SK-N-MC (cell line): Measurements from ENCODE around the gene PRR20G.
"Not testable (repeated sequence)": the region's sequence is repeated elsewhere in the genome, so short reads cannot be mapped to it uniquely, and the experiment has no call there.

Experiments
- DNase-seq: peaks from one replicate; pipeline ENCODE4 v3.0.0-alpha.2; 2011; ENCODE audit warnings: low read depth, low spot score
- H3K27ac ChIP-seq: fragments of 200-600 bp; sonication (generic); 2 replicates; pipeline ENCODE4 v1.5.1; 2016; ENCODE audit warnings: mixed run types
- H3K36me3 ChIP-seq: fragments of 200-600 bp; sonication (generic); 2 replicates; pipeline ENCODE4 v1.6.1; 2017; ENCODE audit warnings: antibody characterized with exemption, low read length, mixed read lengths; ENCODE audit not compliant: insufficient read depth
- H3K4me3 ChIP-seq: fragments of 200-600 bp; sonication (generic); 2 replicates; pipeline ENCODE4 v1.5.1; 2016
- H3K9ac ChIP-seq: fragments of 200-600 bp; sonication (generic); 2 replicates; pipeline ENCODE4 v1.8.0; 2017; ENCODE audit warnings: mixed run types, mixed read lengths; ENCODE audit not compliant: insufficient read length
- H3K9me3 ChIP-seq: fragments of 200-600 bp; sonication (generic); 2 replicates; pipeline ENCODE4 v1.6.1; 2017; ENCODE audit warnings: low read depth, mild to moderate bottlenecking, antibody characterized with exemption, low read length, moderate library complexity, mixed read lengths
- EZH2 ChIP-seq: fragments of 200-600 bp; sonication (generic); IDR thresholded peaks from one replicate; pipeline ENCODE4 v1.6.1; 2017; ENCODE audit warnings: antibody characterized with exemption
- FOXP2 ChIP-seq: optimal IDR thresholded peaks from 2 replicates; pipeline ENCODE3; 2011; ENCODE audit warnings: mild to moderate bottlenecking, moderate library complexity; ENCODE audit not compliant: insufficient read depth; ENCODE audit errors: extremely low read length, control extremely low read depth
- POLR2AphosphoS5 ChIP-seq: IDR thresholded peaks from 2 replicates; pipeline ENCODE4 v1.6.1; 2012; ENCODE audit warnings: mild to moderate bottlenecking, low read depth, low read length, borderline replicate concordance

PRR20G gene

DNA sequence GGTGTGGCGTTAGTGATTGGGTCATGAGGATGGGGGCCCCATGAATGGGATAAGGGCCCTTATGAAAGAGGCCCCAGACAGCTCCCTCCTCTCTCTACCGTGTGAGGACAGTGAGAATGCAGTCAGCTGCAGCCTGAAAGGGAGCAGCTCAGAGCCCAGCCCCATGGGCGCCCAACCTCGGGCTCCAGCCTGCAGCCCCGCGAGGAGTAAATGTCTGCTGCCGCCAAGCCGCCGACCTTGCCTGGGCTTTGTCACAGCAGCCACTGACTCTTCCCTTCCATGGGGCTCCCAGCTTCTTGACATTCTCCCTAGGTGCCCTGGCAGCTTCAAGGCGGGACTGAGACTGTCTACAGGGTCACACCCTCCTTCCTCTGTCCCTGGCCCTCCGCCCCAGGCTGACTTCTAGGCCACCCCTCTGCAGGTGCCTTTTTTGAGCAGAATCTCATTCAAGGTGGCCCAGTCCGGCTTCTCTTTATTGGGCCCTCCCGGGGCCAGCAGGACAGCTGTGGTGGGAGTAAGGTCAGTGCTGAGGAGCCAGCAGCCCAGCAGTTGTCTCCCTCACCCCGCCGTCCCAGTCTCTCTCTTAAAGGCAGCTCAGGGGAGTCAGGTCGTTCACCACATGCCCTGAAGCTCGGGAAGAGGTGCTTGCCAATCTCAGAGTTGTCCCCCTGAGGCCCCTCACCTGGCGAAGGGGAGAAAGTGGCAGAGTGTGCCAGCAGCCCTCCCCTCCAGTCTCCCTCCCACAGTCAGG is 18.7 kb upstream of the PRR20G start:
- H3K36me3 ChIP-seq, result no peaks in the 10 kb centered on the region
- DNase-seq, result no peak
- no peaks in the 10 kb centered on the region for H3K9me3 ChIP-seq
- H3K4me3 ChIP-seq, result no peak overlapping the region
- TF ChIP-seq FOXP2 (no peak), POLR2AphosphoS5 (no peak), EZH2 (no peak)
- H3K9ac ChIP-seq, result no peak overlapping the region
- no peak overlapping the region for H3K27ac ChIP-seq

DNA sequence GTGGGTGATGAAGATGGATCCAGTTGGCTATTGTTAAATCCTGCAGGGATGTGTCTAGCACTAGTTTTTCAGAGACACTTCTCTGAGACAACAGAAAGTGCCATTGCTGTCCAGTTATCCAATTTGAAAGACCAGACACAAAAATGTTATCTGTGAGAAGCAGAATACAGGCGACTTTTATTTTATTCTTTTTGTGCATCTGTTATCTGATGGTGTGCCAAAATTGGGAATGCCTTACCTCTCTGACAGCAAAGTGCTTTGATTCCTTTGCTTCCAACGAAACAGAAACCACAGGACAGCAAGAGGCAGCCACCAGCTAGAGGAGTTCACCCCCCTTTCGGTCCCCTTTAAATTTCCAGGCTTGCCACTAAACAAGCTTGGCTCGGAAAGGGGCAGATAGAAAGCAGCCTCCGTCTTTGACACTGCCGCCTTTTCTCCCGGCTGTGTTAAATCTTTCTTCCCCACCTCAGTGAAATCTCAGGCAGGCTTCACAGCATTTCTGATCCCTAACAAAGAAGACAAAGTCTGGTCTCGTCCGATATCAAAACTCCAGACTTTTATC is 17.7 kb upstream of the PRR20G start:
- Histone ChIP-seq H3K36me3 (no peaks in the 10 kb centered on the region), H3K9ac (no peak overlapping the region), H3K27ac (no peak overlapping the region), H3K9me3 (no peaks in the 10 kb centered on the region), H3K4me3 (no peak overlapping the region)
- no peak for TF ChIP-seq FOXP2
- no peak for TF ChIP-seq EZH2
- TF ChIP-seq POLR2AphosphoS5, result no peak
- no peak for DNase-seq

DNA sequence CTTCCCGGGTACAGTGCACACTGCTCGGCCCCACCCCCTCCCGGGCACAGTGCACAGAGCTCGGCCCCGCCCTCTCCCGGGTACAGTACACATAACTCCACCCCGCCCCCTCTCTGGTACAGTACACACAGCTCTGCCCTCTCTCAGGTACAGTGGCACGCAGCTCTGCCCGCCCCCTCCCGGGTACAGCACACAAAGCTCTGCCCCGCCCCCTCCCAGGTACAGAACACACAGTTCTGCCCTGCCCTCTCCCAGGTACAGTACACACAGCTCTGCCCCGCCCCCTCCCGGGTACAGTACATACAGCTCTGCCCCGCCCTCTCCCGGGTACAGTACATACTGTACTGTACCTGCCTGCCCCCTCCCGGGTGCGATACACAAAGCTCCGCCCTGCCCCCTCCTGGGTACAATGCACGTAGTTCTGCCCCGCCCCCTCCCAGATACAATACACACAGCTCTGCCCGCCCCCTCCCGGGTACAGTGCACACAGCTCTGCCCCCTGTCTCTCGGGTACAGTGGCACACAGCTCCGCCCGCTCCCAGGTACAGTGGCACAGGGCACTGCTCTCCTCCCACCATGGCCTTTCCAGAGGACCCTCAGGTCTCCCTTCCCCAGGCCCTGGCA is 16.4 kb upstream of the PRR20G start:
- H3K4me3 ChIP-seq, result no peak overlapping the region
- no peak overlapping the region for H3K9ac ChIP-seq
- TF ChIP-seq FOXP2, result no peak
- TF ChIP-seq EZH2, result no peak
- TF ChIP-seq POLR2AphosphoS5, result no peak
- no peak for DNase-seq
- H3K27ac ChIP-seq, result no peak overlapping the region
- H3K36me3 ChIP-seq, result no peaks in the 10 kb centered on the region
- H3K9me3 ChIP-seq, result no peaks in the 10 kb centered on the region

DNA sequence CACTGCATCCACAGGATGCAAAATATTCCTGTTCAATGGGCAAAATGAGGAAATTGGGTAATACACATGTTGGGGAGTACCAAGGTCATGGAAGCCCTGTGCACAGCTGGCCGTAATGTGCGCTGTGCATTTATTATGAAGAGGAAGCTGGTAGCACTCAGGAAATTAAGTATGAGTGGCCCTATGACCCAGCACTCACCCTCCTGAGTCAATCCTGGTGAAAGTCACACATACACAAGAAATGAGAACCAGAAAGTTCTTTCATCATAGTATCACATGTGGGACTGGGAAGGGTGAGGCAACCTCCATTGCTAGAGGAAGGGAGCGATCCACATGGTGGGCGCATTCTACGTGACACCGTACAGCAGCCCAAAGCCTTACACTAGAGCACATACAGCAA is 11.4 kb upstream of the PRR20G start:
- DNase-seq, result no peak
- no peak overlapping the region for H3K27ac ChIP-seq
- H3K9ac ChIP-seq, result no peak overlapping the region
- no peaks in the 10 kb centered on the region for H3K36me3 ChIP-seq
- H3K4me3 ChIP-seq, result no peak overlapping the region
- H3K9me3 ChIP-seq, result no peaks in the 10 kb centered on the region
- no peak for TF ChIP-seq FOXP2
- TF ChIP-seq POLR2AphosphoS5, result no peak
- no peak for TF ChIP-seq EZH2

DNA sequence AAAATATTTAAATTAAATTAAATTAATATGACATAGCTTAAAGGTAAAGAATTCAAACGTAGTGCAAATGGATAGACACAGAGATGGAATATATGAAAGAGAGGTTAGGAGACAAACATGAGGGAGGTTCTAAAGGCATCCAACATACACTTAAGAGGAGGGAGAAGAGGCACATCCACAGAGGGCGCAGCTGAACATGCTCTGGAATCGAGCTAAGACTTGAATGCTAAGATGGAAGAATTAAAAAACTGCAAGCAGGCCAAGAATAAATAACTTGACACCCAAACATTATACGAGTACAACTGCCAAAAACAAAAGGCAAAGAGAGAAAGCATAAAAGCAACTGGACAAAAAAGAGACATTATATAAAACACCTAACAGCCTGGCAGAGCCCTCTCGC is 9.1 kb upstream of the PRR20G start:
- no peak overlapping the region for H3K9ac ChIP-seq
- H3K36me3 ChIP-seq, result no peaks in the 10 kb centered on the region
- TF ChIP-seq EZH2 (no peak), FOXP2 (no peak), POLR2AphosphoS5 (no peak)

DNA sequence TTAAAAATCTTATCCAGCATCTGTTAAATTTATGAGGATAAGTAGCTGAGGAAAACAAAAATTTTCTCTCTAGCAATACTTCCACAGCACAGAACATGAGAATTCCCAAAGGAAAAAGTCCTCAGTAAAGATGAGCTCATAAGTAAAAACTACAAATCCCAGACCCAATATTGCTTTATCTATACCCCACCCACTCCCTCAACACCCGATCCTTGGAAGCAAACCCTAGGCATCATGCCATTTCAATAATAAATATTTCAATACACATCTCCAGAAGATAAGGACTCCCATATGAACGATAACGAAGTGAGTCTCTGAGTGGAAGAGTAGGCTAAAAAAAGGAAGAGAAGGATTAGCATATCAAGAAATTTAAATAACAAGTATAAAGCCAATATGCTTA is 8.3 kb upstream of the PRR20G start:
- DNase-seq, result no peak
- no peak overlapping the region for H3K9ac ChIP-seq
- no peak for TF ChIP-seq FOXP2
- no peak for TF ChIP-seq POLR2AphosphoS5
- no peak for TF ChIP-seq EZH2
- H3K4me3 ChIP-seq, result no peak overlapping the region
- H3K9me3 ChIP-seq, result no peaks in the 10 kb centered on the region
- H3K27ac ChIP-seq, result no peak overlapping the region
- H3K36me3 ChIP-seq, result no peaks in the 10 kb centered on the region

More for the DNA sequence above, 9.1 kb upstream of the PRR20G start:
- no peak overlapping the region for H3K27ac ChIP-seq
- no peak overlapping the region for H3K4me3 ChIP-seq
- no peak for DNase-seq
- H3K9me3 ChIP-seq, result no peaks in the 10 kb centered on the region

DNA sequence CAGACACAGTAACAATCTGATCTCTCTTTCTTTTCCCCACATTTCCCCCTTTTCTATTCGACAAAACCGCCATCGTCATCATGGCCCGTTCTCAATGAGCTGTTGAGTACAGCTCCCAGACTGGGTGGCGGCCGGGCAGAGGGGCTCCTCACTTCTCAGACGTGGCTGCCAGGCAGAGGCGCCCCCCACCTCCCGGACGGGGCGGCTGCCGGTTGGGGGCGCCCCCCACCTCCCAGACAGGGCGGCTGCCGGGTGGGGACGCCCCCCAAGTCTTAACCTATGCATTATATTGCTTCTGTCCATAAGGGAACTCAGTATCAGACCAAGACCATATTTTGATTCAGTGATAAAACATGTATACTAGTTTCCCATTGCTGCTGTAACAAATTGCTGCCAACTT is 5.8 kb upstream of the PRR20G start:
- H3K4me3 ChIP-seq, H3K9me3 ChIP-seq, H3K36me3 ChIP-seq, DNase-seq, H3K27ac ChIP-seq, H3K9ac ChIP-seq: not testable (repeated sequence)

DNA sequence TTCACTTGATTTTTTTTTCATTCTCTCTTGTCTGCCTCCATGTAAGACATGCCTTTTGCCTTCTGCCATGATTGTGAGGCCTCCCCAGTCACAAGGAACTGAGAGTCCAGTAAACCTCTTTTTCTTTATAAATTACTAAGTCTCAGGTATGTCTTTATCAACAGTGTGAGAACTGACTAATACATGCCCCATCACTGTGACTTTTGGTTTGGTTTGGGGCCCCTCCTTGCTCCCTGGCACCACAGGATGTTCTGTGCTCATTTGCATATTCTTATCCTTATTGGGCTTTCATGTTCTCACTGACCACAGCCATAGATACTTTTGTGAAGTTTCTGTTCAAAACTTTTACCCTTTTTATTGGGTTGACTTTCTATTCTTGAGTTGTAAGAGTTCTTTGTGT is 3.8 kb upstream of the PRR20G start:
- Histone ChIP-seq H3K4me3 (no peak overlapping the region), H3K27ac (no peak overlapping the region), H3K9ac (no peak overlapping the region), H3K36me3 (no peaks in the 10 kb centered on the region), H3K9me3 (no peaks in the 10 kb centered on the region)
- DNase-seq, result no peak
- TF ChIP-seq POLR2AphosphoS5 (no peak), EZH2 (no peak), FOXP2 (no peak)

DNA sequence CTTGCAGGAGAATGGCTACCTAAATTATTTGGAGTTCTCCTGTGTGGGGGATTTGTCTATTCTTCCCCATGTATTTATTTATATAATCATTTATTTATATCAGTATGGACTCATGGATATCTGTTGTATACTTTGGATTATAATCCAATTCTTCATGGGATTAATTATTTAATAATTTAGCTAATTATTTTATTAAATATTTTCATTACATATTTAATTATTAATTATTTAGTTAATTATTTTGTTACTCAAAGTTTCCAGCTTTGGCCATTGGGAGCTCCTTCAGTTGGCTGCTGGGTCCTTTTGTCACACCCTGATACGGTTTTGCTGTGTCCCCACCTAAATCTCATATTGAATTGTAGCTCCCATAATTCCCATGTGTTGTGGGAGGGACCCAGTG is 3.3 kb upstream of the PRR20G start:
- DNase-seq, result no peak
- H3K36me3 ChIP-seq, result no peaks in the 10 kb centered on the region
- no peak overlapping the region for H3K9ac ChIP-seq
- no peaks in the 10 kb centered on the region for H3K9me3 ChIP-seq
- H3K27ac ChIP-seq, result no peak overlapping the region
- H3K4me3 ChIP-seq, result no peak overlapping the region
- TF ChIP-seq POLR2AphosphoS5 (no peak), FOXP2 (no peak), EZH2 (no peak)
